GM18909 (cell line): ENCODE results near the gene PTRHD1.
"Not testable (repeated sequence)": the region's sequence is repeated elsewhere in the genome, so short reads cannot be mapped to it uniquely, and the experiment has no call there.

ENCODE experiments used
- ATAC-seq: cut with Tn5 transposase; IDR thresholded peaks from one replicate; pipeline ENCODE4 v1.9.1; 2021; ENCODE audit warnings: mild to moderate bottlenecking; ENCODE audit not compliant: unreplicated experiment, poor library complexity

PTRHD1 gene

GRCh38 chr2:24816404-24816803, 23.2 kb upstream of the PTRHD1 start:
- ATAC-seq = no peak

- no peak for ATAC-seq
These were observed 22.0 kb upstream of the PTRHD1 start for GRCh38 chr2:24815171-24815570.

- ATAC-seq = no peak
These were observed 21.3 kb upstream of the PTRHD1 start for GRCh38 chr2:24814516-24814915.

DNA sequence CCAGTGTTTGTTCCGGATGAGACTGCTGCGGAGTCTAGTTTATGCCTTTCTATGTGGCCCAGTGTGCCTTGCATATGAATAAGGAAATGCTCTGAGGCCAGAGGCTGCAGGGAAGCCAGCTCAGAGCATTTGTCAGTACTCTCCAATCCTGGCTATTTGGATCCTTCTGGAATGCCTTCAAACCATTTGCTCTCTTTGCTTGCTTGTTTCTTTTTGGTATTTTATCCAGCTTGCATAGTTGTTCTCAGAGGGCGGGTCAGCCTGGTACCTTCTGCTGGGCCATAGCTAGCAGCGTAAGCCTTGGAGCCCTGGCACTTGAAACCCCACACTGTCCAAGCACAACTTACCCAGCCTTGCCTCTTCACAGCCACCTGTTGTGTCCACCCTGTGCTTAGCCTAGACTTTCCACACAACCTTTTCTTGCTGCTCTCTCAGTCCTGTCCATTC, 20.5 kb upstream of the PTRHD1 start:
- no peak for ATAC-seq

GRCh38 chr2:24809316-24810007, 16.3 kb upstream of the PTRHD1 start:
- no peak for ATAC-seq

DNA sequence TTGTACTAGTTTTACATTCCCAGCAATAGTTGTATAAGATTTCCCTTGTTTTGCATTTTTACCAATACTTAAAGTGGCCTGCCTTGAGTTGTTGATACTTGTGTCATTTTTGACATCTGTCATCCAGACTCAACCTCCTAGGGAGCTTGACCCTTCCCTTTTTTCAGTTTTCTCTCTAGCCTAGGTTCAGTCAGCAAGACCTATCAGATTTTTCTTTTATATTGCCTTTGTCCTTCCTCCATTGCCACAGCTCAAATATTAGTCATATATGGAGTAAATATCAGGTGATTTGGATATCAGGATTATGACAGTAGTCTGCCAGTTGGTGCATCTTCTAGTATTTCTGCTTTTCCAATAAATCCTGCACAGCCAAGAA, 13.5 kb upstream of the PTRHD1 start:
- ATAC-seq = no peak

DNA sequence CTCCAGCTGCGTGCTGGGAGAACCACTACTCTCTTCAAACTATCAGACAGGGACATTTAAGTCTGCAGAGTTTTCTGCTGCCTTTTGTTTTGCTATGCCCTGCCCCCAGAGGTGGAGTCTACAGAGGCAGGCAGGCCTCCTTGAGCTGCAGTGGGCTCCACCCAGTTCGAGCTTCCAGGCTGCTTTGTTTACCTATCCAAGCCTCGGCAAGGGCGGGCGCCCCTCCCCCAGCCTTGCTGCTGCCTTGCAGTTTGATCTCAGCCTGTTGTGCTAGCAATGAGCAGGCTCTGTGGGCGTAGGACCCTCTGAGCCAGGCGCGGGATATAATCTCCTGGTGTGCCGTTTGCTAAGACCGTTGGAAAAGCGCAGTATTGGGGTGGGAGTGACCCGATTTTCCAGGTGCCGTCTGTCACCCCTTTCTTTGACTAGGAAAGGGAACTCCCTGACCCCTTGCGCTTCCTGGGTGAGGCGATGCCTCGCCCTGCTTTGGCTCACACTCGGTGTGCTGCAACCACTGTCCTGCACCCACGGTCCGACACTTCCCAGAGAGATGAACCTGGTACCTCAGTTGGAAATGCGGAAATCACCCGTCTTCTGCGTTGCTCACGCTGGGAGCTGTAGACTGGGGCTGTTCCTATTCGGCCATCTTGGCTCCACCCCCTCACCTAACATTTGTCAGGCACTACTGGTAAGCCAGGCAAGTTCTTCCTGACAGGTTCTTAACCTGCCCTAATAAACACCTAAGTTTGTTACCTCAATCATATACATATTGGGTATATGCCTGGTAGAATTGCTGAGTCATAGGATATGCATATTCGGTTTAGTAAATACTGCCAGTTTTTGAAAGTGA, 12.8 kb upstream of the PTRHD1 start:
- ATAC-seq = not testable (repeated sequence)

DNA sequence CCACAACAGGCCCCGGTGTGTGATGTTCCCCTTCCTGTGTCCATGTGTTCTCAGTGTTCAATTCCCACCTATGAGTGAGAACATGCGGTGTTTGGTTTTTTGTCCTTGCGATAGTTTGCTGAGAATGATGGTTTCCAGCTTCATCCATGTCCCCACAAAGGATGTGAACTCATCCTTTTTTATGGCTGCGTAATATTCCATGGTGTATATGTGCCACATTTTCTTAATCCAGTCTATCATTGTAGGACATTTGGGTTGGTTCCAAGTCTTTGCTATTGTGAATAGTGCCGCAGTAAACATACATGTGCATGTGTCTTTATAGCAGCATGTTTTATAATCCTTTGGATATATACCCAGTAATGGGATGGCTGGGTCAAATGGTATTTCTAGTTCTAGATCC, 7.3 kb upstream of the PTRHD1 start:
- not testable (repeated sequence) for ATAC-seq

- no peak for ATAC-seq
These were observed 4.5 kb upstream of the PTRHD1 start for GRCh38 chr2:24797644-24798043.

DNA sequence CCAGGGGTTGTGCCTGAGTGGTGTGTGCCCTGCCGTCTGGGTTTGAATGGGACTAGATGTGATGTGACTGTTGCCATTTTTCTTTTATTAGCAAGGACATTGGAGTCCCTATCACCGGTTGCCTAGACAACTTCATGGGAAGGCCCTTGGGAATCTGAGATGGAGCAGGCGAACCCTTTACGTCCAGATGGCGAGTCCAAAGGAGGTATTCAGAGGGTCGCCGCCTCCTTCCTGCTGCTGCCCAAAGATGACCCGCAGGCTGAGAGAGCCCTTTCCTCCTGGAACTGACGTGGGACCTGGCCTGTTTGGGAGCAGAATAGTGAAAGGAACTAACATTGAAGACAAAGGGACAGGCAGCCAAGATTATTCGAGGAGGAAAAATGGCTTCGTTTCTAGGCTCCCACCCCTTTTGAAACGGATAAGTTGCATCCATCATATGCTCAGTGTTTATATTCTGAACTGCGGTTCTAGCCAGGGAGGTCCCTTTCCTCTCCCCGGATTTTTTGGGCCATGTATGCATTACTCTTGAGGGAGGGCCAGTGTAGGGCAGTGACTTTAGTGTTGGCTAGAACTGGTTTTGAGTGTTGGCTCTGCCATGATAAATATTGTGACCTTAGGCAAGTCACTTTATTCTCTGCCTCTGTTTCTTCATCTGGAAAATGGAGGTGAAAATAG, 707 bp upstream of the PTRHD1 start:
- ATAC-seq = no peak

GRCh38 chr2:24792542-24792873, 683 bp downstream of the PTRHD1 start:
- ATAC-seq = no peak

- no peak for ATAC-seq
These were observed 1.7 kb downstream of the PTRHD1 start for GRCh38 chr2:24791452-24791851.

- no peak for ATAC-seq
These were observed 4.4 kb downstream of the PTRHD1 start for GRCh38 chr2:24788816-24789215.

- ATAC-seq = no peak
These were observed 5.7 kb downstream of the PTRHD1 start for GRCh38 chr2:24787532-24787931.

GRCh38 chr2:24785671-24786321, 7.4 kb downstream of the PTRHD1 start:
- peak; percentile 85 for ATAC-seq

- no peak for ATAC-seq
These were observed 9.6 kb downstream of the PTRHD1 start for GRCh38 chr2:24783641-24784040.

DNA sequence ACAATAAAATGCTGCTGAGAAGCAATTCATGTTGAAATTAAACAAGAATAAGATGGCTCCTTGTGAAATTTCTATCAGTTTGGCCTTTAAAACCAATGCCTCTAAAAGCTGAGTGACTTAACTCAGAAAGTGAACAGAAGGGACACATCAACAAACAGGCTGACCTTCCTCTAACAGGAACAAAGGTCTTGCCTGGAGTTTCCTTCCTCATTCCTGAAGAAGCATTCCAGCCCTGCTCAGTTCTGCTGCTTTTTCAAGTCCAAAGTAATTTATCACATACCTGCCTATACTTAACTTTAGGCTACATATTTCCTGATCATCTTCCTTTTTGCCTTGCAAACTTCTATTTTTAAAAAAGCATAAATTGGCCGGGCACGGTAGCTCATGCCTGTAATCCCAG, 14.1 kb downstream of the PTRHD1 start:
- no peak for ATAC-seq

DNA sequence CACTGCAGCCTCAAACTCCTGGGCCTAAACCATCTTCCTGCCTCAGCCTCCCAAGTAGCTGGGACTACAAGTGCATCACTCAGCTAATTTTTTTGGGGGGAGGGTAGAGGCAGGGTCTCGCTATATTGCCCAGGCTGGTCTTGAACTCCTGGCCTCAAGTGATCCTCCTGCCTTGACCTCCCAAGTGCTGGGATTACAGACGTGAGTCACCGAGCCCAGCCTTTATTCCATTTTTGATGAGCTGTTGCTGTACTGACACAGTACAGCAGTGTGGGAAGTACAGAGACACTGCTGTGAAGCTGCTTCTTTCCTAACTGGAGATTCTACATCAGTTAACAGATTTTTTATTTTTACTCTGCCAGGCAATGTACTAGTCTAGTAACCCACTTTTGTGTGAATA, 18.8 kb downstream of the PTRHD1 start:
- ATAC-seq = no peak

DNA sequence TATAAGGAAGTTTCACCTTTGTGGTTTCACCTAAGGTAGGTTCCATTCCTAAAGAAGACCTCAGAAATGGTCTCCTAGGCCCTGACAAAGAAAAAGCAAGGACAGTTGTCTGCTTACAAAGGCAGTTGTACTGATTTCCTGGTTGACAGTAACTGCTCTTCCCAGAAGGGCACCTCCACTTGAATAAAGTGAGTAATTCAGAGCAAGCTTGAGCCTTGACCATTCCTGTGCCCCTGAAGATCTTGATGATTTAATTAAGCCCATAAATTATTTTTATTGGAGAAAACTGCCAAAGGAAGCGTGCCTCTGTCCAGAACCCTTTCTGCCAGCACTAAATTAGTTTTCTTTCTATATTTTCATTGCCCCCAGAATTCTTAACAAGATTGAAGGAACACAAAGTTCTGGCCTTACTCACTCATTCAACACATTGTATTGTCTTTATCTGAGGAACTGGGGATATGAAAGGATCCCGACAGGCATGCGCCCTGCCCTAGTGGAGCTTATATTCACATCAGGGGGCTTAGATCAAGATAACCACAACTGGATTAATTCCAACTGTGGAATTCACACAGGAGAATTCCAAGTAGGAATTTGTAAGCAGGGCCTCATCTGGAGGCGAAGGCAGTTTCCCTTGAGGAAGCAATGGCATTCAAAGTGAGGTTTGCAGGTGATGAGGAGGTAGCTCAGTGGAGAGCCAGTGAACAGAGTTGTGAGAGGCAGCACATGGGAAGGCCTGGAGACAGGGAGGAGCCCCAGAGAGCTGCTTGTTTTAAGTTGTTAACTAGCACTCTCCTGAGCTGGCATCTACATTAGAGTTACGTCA, 21.2 kb downstream of the PTRHD1 start:
- ATAC-seq = no peak

GRCh38 chr2:24771061-24771460, 22.1 kb downstream of the PTRHD1 start:
- ATAC-seq = no peak
